ENCODE results near the gene NLRP6. TPM values are rescaled to one million over a fixed set of nuclear protein-coding genes. Genes with fewer than 3 reads are reported as not detected.
"Not testable (repeated sequence)": the region's sequence is repeated elsewhere in the genome, so short reads cannot be mapped to it uniquely, and the experiment has no call there.

NLRP6 gene
- total RNA-seq, 1 donor from 2014 or later: not detected

DNA sequence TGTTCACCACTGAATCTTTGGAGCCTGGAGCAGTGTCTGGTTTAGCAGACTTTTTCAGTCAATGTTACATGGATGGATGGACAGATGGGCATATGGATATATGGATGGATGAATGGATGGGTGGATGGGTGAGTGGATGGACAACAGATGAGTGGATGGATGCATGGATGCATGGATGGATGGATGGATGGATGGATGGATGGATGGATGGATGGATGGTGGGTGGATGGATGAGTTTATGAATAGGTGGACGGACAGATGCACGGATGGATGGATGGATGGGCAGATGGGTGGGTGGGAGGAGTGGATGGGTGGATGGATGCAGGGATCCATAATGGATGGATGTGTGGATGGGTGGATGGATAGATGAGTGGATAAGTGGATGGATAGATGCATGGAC, 22.4 kb upstream of the NLRP6 start:
- DNase-seq (ENCODE audit: extremely low read depth, low read depth, low spot score): no peak

DNA sequence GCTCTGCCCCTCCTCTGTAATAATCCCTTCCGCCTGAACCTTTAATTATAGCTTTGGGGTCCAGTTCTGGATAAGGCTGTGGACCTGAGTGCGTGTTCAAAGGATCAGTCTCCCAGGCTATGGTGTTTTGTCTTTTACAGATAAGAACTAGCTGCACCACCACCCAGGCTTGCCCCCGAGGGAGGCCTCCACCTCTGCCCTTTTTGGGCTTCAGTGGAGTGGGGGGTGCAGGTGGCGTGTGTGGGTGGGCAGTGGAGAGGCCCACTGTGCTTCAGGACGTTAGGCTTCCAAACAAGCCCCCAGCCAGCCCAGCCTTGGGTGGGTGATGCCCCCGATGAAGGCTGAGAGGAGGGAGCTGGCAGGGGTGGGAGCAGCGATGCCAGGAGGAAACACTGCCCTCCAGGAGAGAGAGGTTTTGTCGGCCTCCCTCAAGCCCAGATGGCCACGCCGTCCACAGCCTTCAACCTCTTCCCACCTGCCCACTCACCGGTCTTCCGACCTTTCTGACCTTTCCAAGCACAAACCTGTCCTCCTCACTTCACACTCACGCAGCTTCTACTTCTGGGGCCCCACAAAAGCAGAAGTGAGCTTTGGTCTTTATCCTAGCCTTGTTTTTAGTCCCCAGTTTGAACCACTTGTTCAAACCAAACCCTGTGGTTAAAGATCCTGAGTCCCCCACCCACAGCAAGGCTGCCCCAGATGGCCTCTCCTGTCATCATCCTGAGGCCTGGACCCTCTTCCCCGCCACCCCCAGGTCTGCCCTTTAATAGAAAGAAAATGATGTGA, 21.1 kb upstream of the NLRP6 start:
- DNase-seq (ENCODE audit: extremely low read depth, low read depth, low spot score): no peak

DNA sequence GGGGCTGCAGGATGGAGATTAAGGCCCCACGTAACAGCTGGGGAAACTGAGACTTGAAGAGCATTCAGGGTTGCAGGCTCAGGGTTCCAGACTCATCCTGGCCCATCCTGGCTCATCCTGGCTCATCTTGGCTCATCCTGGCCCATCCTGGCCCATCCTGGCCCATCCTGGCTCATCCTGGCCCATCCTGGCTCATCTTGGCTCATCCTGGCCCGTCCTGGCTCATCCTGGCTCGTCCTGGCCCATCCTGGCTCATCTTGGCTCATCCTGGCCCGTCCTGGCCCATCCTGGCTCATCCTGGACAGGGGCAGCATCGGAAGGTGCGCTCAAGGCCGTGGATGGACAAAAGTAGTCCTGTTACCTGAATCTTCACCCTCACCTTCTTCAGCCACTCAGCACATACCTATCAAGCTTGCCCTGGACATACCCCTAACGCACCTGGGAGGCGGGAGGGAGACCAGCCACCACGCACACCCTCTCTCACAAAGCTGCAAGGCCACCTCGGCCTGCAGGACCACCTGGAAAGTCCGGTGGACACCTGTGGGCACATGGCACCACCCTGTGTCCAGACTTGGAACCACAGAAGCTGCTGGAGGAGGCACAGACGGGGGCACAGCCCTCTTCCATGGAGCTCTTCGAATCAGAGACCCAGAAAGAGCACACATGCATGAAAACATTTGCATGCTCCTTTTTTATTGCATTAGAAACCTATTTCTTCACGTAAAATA, 20.3 kb upstream of the NLRP6 start:
- no peak for DNase-seq (ENCODE audit: extremely low read depth, low read depth, low spot score)

DNA sequence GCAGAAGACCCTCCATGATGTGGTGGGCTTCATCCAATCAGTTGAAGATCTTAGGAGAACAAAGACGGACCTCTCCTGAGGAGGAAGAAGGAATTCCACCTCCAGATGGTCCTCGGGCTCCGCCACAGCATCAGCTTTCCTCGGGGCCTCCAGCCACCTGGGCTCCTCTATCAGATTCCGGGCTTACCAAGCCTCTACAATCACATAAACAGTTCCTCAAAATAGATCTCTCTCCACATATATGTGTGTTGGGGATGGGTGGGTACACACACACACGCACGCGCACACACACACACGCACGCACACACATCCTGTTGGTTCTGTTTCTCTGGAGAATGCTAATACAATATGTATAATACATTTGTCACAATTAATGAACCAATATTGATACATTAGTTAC, 18.8 kb upstream of the NLRP6 start:
- DNase-seq (ENCODE audit: extremely low read depth, low read depth, low spot score): no peak

DNA sequence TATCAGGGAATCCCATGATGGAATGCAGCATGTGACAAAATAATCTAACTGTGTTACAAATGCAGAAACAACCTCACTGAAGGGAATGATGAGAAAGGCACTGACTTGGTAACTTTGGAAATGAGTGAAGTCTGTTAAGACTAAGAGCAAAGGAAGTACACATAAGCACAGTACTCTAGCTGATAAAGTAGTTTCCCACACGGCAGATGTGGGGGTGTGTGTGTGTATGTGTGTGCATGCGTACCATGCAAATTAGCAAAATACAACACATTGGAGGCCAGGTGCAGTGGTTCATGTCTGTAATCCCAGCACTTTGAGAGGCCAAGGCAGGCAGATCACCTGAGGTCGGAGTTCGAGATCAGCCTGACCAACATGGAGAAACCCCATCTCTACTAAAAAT, 16.6 kb upstream of the NLRP6 start:
- DNase-seq (ENCODE audit: extremely low read depth, low read depth, low spot score): no peak

DNA sequence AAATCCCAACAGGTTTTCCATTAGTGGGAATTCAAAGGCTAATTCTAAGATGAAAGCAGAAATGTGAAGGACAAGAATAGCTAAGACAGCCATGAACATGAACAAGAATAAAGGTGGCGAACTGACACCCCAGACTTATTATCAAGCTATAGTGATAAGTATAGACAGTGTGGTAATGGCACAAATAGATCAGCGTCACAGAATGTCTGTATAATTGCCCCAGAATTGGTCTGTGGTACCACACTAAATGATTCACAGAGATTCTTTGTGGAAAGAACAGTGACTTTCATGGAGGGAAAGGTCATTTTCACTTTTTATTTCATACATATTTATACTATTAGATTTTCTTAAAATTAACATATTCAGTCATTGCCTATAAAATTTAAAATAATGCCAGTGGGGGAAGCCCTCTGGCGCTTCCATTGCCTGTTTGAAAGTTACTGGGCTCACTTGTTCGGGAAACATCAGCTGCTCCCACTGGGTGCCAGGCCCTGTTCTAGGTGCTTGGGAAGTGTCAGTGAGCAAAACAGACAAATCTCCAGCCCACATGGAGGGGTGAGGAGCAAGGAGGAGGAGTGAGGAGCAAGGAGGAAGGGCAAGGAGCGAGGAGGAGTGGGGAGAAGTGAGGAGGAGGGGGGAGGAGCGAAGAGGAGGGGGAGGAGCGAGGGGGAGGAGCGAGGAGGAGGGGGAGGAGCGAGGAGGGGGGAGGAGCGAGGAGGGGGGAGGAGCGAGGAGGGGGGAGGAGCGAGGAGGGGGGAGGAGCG, 11.3 kb upstream of the NLRP6 start:
- DNase-seq (ENCODE audit: extremely low read depth, low read depth, low spot score): no peak

DNA sequence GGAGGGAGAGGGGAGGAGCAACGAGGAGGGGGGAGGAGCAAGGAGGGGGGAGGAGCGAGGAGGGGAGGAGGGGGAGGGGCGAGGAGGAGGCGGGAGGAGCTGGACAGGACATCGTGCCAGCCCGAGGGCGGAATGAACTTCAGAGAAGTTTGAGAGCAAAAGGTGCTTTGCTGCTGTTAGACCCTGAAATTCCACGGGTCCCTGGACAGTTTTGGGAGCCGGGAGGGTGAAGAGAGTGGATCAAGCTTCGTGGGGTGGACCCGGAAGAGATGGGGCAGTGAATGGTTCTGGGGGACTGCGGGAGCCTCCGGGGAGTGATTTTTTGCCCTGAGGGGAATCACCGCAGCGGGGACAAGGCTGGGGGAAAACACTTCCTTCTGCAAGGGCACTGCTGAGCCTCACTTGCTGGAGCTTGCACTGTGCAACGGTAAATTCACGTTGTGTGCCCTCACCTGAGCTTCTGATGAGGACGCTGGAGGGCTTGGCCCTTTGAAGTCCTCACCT, 10.7 kb upstream of the NLRP6 start:
- no peak for DNase-seq (ENCODE audit: extremely low read depth, low read depth, low spot score)

DNA sequence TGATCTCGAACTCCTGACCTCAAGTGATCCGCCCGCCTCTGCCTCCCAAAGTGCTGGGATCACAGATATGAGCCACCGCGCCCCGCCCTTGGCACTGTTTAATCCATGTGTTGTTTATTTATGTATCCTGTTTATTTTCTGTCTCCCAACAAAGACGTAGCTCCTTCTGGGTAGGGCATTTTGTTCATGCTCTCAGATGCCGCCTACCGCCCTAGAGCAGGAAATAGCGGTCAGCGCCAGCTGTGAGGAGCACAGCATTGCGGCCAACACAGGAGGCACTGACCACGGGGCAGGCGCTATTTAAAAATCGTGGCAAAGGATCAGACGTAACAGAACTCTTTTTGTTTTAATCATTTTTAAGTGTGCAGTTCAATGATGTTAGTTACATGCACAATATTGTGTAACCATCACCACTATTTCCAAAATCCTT, 9.5 kb upstream of the NLRP6 start:
- not testable (repeated sequence) for DNase-seq (ENCODE audit: extremely low read depth, low read depth, low spot score)

DNA sequence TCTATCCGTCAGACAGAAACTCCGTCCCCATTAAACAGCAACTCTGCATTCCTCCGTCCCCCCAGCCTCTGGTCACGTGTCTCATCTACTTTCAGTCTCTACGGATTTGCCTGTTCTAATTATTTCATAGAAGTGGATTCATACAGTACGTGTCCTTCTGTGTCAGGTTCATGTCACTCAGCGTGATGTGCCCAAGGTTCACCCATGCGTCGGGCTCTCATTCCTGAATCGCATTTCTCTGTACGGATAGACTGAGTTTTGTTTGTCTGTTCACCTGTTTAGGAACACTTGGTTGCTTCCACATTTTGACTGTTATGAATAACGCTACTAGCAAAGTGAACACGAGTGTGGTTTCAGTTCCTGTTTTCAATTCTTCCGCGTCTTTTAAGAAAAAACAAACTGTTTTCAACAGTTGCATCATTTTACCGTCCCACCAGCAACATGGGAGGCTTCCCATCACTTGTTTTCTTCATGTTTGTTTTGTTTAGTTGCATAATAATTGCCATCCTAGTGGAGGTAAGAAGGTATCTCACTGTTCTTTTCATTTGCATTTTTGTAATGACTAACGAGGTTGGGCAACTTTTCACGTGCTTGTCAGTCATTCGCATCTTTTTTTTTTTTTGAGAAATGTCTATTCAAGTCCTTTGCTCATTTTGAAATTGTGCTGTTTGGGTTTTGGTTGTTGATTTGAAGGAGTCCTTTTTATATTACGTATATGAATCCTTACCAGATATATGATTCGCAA, 8.9 kb upstream of the NLRP6 start:
- no peak for DNase-seq (ENCODE audit: extremely low read depth, low read depth, low spot score)

DNA sequence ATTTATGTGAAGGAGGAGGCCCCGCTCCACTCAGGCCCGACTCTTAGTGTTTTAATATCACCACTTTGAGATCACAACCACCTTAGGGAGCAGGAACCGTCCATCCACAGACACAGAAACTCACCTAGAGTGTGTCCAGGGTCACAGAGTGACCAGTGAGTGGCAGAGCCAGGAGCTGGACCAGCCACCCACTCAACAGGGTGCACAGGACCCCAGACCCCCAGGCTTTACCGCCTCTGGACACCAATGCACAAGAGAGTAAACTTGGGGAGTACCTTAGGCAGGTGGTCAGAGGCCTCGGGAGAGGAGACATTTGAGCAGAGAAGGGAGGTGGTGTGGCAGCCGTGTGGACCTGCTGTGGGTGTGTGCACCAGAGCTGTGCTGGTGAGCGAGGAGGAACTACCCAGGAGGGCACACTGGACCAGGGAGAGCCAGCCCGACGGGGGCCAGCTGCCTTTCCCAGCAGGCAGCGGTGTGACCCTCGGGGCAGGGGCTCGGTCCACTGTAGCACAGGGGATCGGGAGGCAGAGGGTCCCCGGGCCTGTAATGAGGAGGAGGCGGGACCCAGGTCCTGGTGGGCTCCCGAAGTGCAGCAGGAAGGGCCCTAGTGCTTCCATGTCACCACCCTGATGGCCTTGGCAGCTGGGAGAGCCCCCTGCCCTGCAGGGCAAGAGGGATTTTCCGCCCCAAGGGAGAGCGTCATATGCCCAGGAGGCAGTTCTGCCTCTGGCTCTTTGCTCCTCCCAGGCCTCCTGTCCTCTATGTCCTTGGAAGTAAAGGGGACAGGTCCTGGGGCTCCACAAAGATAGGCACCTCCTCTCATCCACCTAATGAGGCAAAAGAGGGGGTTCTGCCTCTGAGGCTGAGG, 7.5 kb upstream of the NLRP6 start:
- DNase-seq (ENCODE audit: extremely low read depth, low read depth, low spot score): no peak

DNA sequence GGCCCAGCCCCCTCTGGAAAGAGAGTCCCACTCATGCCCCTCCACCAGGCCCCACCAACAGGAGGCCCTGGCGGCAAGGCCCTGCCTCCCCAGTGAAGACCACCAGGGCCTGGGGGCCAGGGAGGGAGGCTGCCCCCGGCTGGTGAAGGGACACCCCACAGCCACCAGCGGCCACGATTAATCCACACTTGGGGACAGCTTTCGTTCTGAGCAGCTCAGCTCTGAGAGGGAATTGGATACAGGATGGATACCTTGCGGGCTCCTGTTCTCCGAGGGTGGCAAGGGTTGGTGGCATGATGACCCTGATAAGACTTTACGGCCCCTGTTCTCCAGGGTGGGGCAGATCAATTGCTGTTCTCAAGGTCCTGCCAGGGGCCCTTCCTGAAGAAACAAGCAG, 6.9 kb upstream of the NLRP6 start:
- no peak for DNase-seq (ENCODE audit: extremely low read depth, low read depth, low spot score)

DNA sequence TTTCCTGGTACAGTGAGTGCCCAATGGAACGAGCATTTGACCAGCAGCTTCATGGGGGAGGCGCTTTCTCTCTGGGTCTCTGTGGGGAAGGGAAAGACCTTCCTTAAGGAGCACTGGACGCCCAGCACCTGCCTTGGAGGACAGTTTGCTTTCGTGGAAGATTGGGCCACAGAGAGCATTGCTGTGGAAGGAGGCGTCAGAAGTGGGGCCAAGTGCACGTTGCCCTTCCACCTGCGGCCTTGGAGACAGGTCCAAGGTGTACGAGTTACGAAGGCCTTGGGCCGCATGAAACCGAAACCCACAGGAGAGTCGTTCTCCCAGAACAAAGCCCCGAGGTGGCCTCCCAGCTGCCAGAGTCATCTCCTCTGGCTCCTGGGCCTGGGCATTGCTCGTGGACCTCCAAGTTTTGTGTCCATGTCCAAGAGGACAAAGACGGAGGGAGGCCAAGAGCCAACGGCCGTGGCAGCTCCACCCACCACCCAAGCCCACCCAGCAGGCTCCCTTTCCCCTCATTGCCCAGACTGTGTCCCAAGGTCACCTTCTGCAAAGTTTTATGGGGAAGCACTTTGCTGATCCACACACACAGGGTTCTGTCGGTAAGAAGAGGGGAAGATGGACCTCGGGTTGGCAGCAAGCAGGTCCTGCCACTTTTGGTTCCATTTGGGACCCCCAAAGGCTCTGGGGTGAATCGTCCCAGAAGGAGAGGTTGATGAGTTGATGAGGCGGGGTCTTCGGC, 5.8 kb upstream of the NLRP6 start:
- DNase-seq (ENCODE audit: extremely low read depth, low read depth, low spot score): no peak

DNA sequence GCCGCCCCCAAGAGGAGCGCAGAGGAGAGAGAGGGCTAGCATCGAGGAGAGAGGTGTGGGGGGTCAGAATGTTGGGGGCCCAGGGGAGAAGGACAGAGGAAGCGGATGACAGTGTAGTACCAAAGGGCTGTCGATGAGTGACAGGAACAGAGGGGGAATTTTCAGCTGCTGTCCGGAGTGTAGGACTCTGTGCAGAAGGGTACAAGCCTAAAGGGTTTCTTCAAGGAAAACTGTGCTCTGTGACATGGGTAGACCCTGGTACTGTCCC, 5.3 kb upstream of the NLRP6 start:
- DNase-seq (ENCODE audit: extremely low read depth, low read depth, low spot score): no peak

DNA sequence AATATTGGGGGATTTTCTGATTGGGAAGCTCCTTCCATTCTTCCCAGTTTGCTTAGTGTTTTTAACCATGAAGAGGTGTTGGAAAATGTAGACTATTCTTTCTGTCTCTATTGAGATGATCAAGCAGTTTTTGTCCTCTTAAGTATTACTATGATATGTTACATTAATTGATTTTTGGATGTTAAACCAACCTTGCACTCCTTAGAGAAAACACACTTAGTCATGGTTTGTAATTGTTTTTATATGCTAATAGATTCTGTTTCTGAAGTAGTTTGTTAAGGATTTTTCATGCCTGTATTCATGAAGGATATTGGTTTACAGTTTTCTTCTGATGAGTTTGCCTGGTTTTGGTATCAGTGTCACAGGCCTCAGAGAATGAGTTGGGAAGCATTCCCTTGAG, 2.0 kb upstream of the NLRP6 start:
- DNase-seq (ENCODE audit: extremely low read depth, low read depth, low spot score): no peak

DNA sequence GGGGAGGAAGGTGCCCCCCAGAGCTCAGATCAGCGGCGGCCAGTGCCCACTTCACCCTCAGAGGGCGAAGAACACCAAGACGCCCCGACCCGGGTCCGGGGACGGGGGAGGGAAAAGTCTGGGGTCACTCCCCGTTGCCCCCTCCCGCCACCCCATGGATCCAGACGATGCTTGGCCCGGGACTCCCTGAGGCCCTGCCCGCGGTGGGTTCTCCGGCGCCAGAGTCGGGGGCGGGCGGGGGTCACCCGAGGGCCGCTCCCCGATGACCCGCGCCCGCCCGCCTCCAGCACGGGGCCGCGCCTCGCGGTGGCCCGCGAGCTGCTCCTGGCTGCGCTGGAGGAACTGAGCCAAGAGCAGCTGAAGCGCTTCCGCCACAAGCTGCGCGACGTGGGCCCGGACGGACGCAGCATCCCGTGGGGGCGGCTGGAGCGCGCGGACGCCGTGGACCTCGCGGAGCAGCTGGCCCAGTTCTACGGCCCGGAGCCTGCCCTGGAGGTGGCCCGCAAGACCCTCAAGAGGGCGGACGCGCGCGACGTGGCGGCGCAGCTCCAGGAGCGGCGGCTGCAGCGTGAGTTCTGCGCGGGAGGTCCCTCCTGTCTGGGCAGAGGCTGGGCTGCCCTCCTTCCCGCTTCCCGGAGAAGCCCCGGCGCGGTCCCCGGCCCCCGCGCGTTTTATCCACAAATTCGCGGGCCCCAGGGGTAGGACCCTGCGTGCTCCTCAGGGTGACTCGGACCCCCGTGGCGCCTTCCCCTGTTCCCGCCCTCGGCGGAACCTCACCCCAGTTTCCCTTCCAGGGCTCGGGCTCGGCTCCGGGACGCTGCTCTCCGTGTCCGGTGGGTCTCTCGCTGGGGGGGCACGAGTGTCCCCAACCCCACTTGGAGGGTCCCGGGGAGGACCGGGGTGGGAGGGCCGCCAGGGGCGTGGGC, 1.1 kb downstream of the NLRP6 start:
- no peak for DNase-seq (ENCODE audit: extremely low read depth, low read depth, low spot score)

DNA sequence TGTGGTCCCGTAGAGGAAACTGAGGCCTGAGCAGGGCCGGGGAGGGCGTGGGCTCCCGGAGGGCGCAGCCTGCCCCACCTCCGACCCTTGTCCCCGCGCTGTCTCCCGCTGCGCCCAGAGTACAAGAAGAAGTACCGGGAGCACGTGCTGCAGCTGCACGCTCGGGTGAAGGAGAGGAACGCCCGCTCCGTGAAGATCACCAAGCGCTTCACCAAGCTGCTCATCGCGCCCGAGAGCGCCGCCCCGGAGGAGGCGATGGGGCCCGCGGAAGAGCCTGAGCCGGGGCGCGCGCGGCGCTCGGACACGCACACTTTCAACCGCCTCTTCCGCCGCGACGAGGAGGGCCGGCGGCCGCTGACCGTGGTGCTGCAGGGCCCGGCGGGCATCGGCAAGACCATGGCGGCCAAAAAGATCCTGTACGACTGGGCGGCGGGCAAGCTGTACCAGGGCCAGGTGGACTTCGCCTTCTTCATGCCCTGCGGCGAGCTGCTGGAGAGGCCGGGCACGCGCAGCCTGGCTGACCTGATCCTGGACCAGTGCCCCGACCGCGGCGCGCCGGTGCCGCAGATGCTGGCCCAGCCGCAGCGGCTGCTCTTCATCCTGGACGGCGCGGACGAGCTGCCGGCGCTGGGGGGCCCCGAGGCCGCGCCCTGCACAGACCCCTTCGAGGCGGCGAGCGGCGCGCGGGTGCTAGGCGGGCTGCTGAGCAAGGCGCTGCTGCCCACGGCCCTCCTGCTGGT, 1.9 kb downstream of the NLRP6 start:
- DNase-seq (ENCODE audit: extremely low read depth, low read depth, low spot score): no peak

DNA sequence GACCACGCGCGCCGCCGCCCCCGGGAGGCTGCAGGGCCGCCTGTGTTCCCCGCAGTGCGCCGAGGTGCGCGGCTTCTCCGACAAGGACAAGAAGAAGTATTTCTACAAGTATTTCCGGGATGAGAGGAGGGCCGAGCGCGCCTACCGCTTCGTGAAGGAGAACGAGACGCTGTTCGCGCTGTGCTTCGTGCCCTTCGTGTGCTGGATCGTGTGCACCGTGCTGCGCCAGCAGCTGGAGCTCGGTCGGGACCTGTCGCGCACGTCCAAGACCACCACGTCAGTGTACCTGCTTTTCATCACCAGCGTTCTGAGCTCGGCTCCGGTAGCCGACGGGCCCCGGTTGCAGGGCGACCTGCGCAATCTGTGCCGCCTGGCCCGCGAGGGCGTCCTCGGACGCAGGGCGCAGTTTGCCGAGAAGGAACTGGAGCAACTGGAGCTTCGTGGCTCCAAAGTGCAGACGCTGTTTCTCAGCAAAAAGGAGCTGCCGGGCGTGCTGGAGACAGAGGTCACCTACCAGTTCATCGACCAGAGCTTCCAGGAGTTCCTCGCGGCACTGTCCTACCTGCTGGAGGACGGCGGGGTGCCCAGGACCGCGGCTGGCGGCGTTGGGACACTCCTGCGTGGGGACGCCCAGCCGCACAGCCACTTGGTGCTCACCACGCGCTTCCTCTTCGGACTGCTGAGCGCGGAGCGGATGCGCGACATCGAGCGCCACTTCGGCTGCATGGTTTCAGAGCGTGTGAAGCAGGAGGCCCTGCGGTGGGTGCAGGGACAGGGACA, 2.7 kb downstream of the NLRP6 start:
- no peak for DNase-seq (ENCODE audit: extremely low read depth, low read depth, low spot score)

Data from glomerular endothelial cell (primary cell).